ENCODE data around the gene MMS19. TPM values are rescaled to one million over a fixed set of nuclear protein-coding genes. Genes with fewer than 3 reads are reported as not detected.

Gene MMS19
- total and polyA plus RNA-seq, 10 of the 15 experiments (the other 5 are each of a cell fraction or from before 2014, with no cell fraction given) = 40.2 to 112 (median 69.0) TPM

DNA sequence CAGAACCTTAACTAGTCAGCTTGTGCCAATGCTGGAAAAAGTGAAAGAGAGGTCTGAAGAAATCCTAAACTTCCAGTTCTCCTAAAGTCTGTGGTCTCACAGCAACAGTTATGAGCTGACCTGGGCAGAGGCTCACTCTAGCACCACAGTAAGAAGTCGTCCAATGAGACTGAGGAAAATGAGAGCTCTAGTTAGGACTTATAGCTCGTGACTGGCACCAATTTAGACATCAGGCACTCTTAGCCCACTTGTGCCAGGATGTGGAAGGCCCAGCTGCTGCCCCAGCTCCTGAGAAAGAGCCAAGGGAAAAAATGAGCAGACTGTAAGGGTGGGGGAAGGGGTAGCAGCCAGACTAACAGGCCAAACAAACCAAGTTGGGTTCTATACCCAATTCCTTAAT lies 7.6 kb downstream of the MMS19 start:
- intact Hi-C loops (cut with micrococcal nuclease; ENCODE audit: unreplicated experiment) = no loop called here
- Histone ChIP-seq H3K27me3 (replicated peaks in 1 of 2; ENCODE audit: control insufficient read depth in 2 of 2, insufficient read depth in 2 of 2, low read length in 1 of 2) (no peaks in the 10 kb centered on the region), H3K79me2 (ENCODE audit: control insufficient read depth, insufficient read depth, low read length) (peaks cover 76% of the 10 kb centered on the region), H3K9ac (ENCODE audit: control insufficient read depth, insufficient read depth, low read length) (no peak overlapping the region), H3K36me3 (ENCODE audit: control insufficient read depth in 2 of 2, insufficient read depth in 2 of 2, low read length in 1 of 2) (peaks cover 2 to 3% of the 10 kb centered on the region in 2 experiments; a peak in 2 of 4 replicates), H3K9me3 (replicated peaks; ENCODE audit: control insufficient read depth, insufficient read depth, low read length) (no peaks in the 10 kb centered on the region), H3K27ac (ENCODE audit: control insufficient read depth, insufficient read depth) (no peak overlapping the region), H2AFZ (ENCODE audit: control insufficient read depth, low read depth, low read length) (no peak overlapping the region), H3K4me2 (ENCODE audit: control insufficient read depth, insufficient read depth) (peak overlapping the region; percentile 3; the same call in 1 of the 2 replicates), H3K4me1 (ENCODE audit: control insufficient read depth, insufficient read depth, low read length) (no peaks in the 10 kb centered on the region), H3K4me3 (no peak overlapping the region), H4K20me1 (ENCODE audit: control insufficient read depth, insufficient read depth) (no peaks in the 10 kb centered on the region)
- DNase-seq (ENCODE audit: low read depth, low spot score) = no peak
- peak; percentile 15 for ATAC-seq
- TF ChIP-seq RB1 (IDR thresholded peaks at IDR 0.05; ENCODE audit: borderline replicate concordance) (no peak), HDAC2 (IDR thresholded peaks at IDR 0.05) (no peak), SUZ12 (IDR thresholded peaks at IDR 0.05; ENCODE audit: unreplicated experiment) (no peak), NFIC (IDR thresholded peaks at IDR 0.05; ENCODE audit: low read depth, low read length) (no peak), MEF2A (IDR thresholded peaks at IDR 0.05; ENCODE audit: insufficient read depth, low read depth, low read length) (no peak), IRF4 (IDR thresholded peaks at IDR 0.05; ENCODE audit: low read depth, low read length) (no peak), PRDM15 (CRISPR knock-in tag; IDR thresholded peaks at IDR 0.05) (no peak)
- BruUV-seq (replicated peaks) = no TSS peak
- ChIA-PET RAD21 (ENCODE audit: unreplicated experiment) (no interaction called here), SMC1A (ENCODE audit: uncharacterized antibody, unreplicated experiment) (no interaction called here), POLR2A (no interaction called here), CTCF (interaction anchor here (0.8 to 2.2 kb wide), 2 partner anchors 44 to 212 kb away, joined by 3 to 8 read pairs; no protein-coding TSS in a partner anchor)
- WGBS (ENCODE audit: insufficient coverage, insufficient replicate concordance, low lambda C conversion rate, missing lambda C conversion rate) = 56% methylated on average over 2 of the region's 2 CpGs
- FAIRE-seq = no peak
- in situ Hi-C loops (cut with MboI) = no loop called here
